ENCODE measurements around the gene TEX51.

Gene TEX51

GRCh38 chr2:126852361-126852760 lies 46.3 kb upstream of the TEX51 start:
- DNase-seq = no peak
- no peaks in the 10 kb centered on the region for H3K4me1 ChIP-seq

GRCh38 chr2:126855606-126856005 lies 43.1 kb upstream of the TEX51 start:
- TF ChIP-seq CTCF (IDR thresholded peaks at IDR 0.05; ENCODE audit: low read depth, low read length) = no peak
- Histone ChIP-seq H3K4me1 (no peaks in the 10 kb centered on the region), H3K36me3 (no peaks in the 10 kb centered on the region), H3K27me3 (no peaks in the 10 kb centered on the region), H3K4me3 (ENCODE audit: low read depth, low read length) (no peak overlapping the region), H3K9me3 (no peaks in the 10 kb centered on the region)
- DNase-seq = no peak

More at GRCh38 chr2:126852361-126852760, 46.3 kb upstream of the TEX51 start:
- Histone ChIP-seq H3K27me3 (no peaks in the 10 kb centered on the region), H3K4me3 (ENCODE audit: low read depth, low read length) (no peak overlapping the region), H3K9me3 (no peaks in the 10 kb centered on the region), H3K36me3 (no peaks in the 10 kb centered on the region)
- no peak for TF ChIP-seq CTCF (IDR thresholded peaks at IDR 0.05; ENCODE audit: low read depth, low read length)

GRCh38 chr2:126856403-126856802 lies 42.3 kb upstream of the TEX51 start:
- H3K36me3 ChIP-seq = no peaks in the 10 kb centered on the region
- TF ChIP-seq CTCF (IDR thresholded peaks at IDR 0.05; ENCODE audit: low read depth, low read length) = no peak
- H3K4me1 ChIP-seq = no peaks in the 10 kb centered on the region
- H3K4me3 ChIP-seq (ENCODE audit: low read depth, low read length) = no peak overlapping the region
- no peak for DNase-seq
- H3K27me3 ChIP-seq = no peaks in the 10 kb centered on the region
- no peaks in the 10 kb centered on the region for H3K9me3 ChIP-seq

GRCh38 chr2:126857502-126857901 lies 41.2 kb upstream of the TEX51 start:
- no peak for DNase-seq
- Histone ChIP-seq H3K9me3 (no peaks in the 10 kb centered on the region), H3K27me3 (no peaks in the 10 kb centered on the region), H3K4me3 (ENCODE audit: low read depth, low read length) (no peak overlapping the region), H3K4me1 (no peaks in the 10 kb centered on the region), H3K36me3 (no peaks in the 10 kb centered on the region)
- TF ChIP-seq CTCF (IDR thresholded peaks at IDR 0.05; ENCODE audit: low read depth, low read length) = no peak

- no peak for DNase-seq
- H3K4me1 ChIP-seq = no peaks in the 10 kb centered on the region
- no peak overlapping the region for H3K4me3 ChIP-seq (ENCODE audit: low read depth, low read length)
- H3K9me3 ChIP-seq = no peaks in the 10 kb centered on the region
- no peaks in the 10 kb centered on the region for H3K27me3 ChIP-seq
- H3K36me3 ChIP-seq = no peaks in the 10 kb centered on the region
- no peak for TF ChIP-seq CTCF (IDR thresholded peaks at IDR 0.05; ENCODE audit: low read depth, low read length)
These were observed 40.7 kb upstream of the TEX51 start for GRCh38 chr2:126858013-126858412.

GRCh38 chr2:126858436-126858835 lies 40.3 kb upstream of the TEX51 start:
- no peak overlapping the region for H3K4me3 ChIP-seq (ENCODE audit: low read depth, low read length)
- no peaks in the 10 kb centered on the region for H3K4me1 ChIP-seq
- H3K27me3 ChIP-seq = no peaks in the 10 kb centered on the region
- H3K36me3 ChIP-seq = no peaks in the 10 kb centered on the region
- no peak for TF ChIP-seq CTCF (IDR thresholded peaks at IDR 0.05; ENCODE audit: low read depth, low read length)
- no peaks in the 10 kb centered on the region for H3K9me3 ChIP-seq
- no peak for DNase-seq

Measured in BE2C (cell line).